ENCODE results near the gene GLIPR1. TPM values are rescaled to one million over a fixed set of nuclear protein-coding genes. Genes with fewer than 3 reads are reported as not detected.

Gene GLIPR1
- polyA plus RNA-seq, 1 donor from 2014 or later: 0.12 TPM

- H3K4me2 ChIP-seq (ENCODE audit: low read length): no peak overlapping the region
- H3K27me3 ChIP-seq (ENCODE audit: insufficient read depth, low read depth, low read length): no peaks in the 10 kb centered on the region
- H3F3A ChIP-seq (ENCODE audit: insufficient read depth, low read length, poor library complexity, severe bottlenecking): no peaks in the 10 kb centered on the region
- H2AFZ ChIP-seq (ENCODE audit: low read depth, low read length): no peak overlapping the region
- no peak overlapping the region for H3K4me3 ChIP-seq (ENCODE audit: low read length)
- no peaks in the 10 kb centered on the region for H3K9me3 ChIP-seq (ENCODE audit: low read length)
- H3K79me2 ChIP-seq (replicated peaks; ENCODE audit: insufficient read depth, low read length): no peaks in the 10 kb centered on the region
- no peaks in the 10 kb centered on the region for H3K36me3 ChIP-seq (ENCODE audit: insufficient read depth, low read length)
- H3K9ac ChIP-seq (ENCODE audit: low read length): no peak overlapping the region
- no peaks in the 10 kb centered on the region for H3K9me2 ChIP-seq (ENCODE audit: insufficient read depth, low read length)
- no peaks in the 10 kb centered on the region for H4K20me1 ChIP-seq (ENCODE audit: insufficient read depth)
- TF ChIP-seq REST (IDR thresholded peaks at IDR 0.05; ENCODE audit: borderline replicate concordance) (no peak), CTCF (IDR thresholded peaks at IDR 0.05; ENCODE audit: poor library complexity, severe bottlenecking) (no peak), POLR2AphosphoS5 (IDR thresholded peaks at IDR 0.05) (no peak), TAF1 (IDR thresholded peaks at IDR 0.05; ENCODE audit: low read depth) (no peak), EZH2 (IDR thresholded peaks at IDR 0.05; ENCODE audit: borderline replicate concordance, insufficient read depth, low read length, poor library complexity, severe bottlenecking) (no peak), RAD21 (conservative IDR thresholded peaks at IDR 0.05) (no peak), EP300 (conservative IDR thresholded peaks at IDR 0.05; ENCODE audit: poor library complexity, severe bottlenecking) (no peak), SMC3 (conservative IDR thresholded peaks at IDR 0.05; ENCODE audit: poor library complexity) (no peak), MXI1 (conservative IDR thresholded peaks at IDR 0.05; ENCODE audit: poor library complexity, severe bottlenecking) (no peak)
- H3K27ac ChIP-seq (ENCODE audit: low read length): no peak overlapping the region
These were observed 65.1 kb downstream of the GLIPR1 start for GRCh38 chr12:75545636-75546035.

- H3K9me2 ChIP-seq (ENCODE audit: insufficient read depth, low read length): no peaks in the 10 kb centered on the region
- H2AFZ ChIP-seq (ENCODE audit: low read depth, low read length): no peak overlapping the region
- no peaks in the 10 kb centered on the region for H3K36me3 ChIP-seq (ENCODE audit: insufficient read depth, low read length)
These were observed 68.3 kb downstream of the GLIPR1 start for GRCh38 chr12:75548879-75549278.

More at GRCh38 chr12:75548879-75549278, 68.3 kb downstream of the GLIPR1 start:
- Histone ChIP-seq H3K9ac (ENCODE audit: low read length) (no peak overlapping the region), H3K27ac (ENCODE audit: low read length) (no peak overlapping the region), H4K20me1 (ENCODE audit: insufficient read depth) (no peaks in the 10 kb centered on the region), H3F3A (ENCODE audit: insufficient read depth, low read length, poor library complexity, severe bottlenecking) (no peaks in the 10 kb centered on the region), H3K9me3 (ENCODE audit: low read length) (no peaks in the 10 kb centered on the region), H3K79me2 (replicated peaks; ENCODE audit: insufficient read depth, low read length) (no peaks in the 10 kb centered on the region), H3K4me2 (ENCODE audit: low read length) (no peak overlapping the region), H3K4me3 (ENCODE audit: low read length) (no peak overlapping the region), H3K27me3 (ENCODE audit: insufficient read depth, low read depth, low read length) (no peaks in the 10 kb centered on the region)
- TF ChIP-seq MXI1 (conservative IDR thresholded peaks at IDR 0.05; ENCODE audit: poor library complexity, severe bottlenecking): no peak
- no peak for TF ChIP-seq SMC3 (conservative IDR thresholded peaks at IDR 0.05; ENCODE audit: poor library complexity)
- no peak for TF ChIP-seq EZH2 (IDR thresholded peaks at IDR 0.05; ENCODE audit: borderline replicate concordance, insufficient read depth, low read length, poor library complexity, severe bottlenecking)
- TF ChIP-seq EP300 (conservative IDR thresholded peaks at IDR 0.05; ENCODE audit: poor library complexity, severe bottlenecking): no peak
- TF ChIP-seq CTCF (IDR thresholded peaks at IDR 0.05; ENCODE audit: poor library complexity, severe bottlenecking): no peak
- TF ChIP-seq REST (IDR thresholded peaks at IDR 0.05; ENCODE audit: borderline replicate concordance): no peak
